Measurements from ENCODE around the gene PTPRE. TPM values are rescaled to one million over a fixed set of nuclear protein-coding genes. Genes with fewer than 3 reads are reported as not detected.

Gene PTPRE
- total RNA-seq, 1 donor from 2014 or later: 5.4 TPM

- no peak for TF ChIP-seq CTCF (conservative IDR thresholded peaks at IDR 0.05; ENCODE audit: low read depth, low read length)
- no peak overlapping the region for H3K4me3 ChIP-seq (ENCODE audit: low read depth, low read length)
- DNase-seq (ENCODE audit: low read depth): no peak
Measured at GRCh38 chr10:128001849-128002248, 94.9 kb downstream of the PTPRE start.

- no peak for TF ChIP-seq CTCF (conservative IDR thresholded peaks at IDR 0.05; ENCODE audit: low read depth, low read length)
- H3K4me3 ChIP-seq (ENCODE audit: low read depth, low read length): no peak overlapping the region
- DNase-seq (ENCODE audit: low read depth): no peak
Measured at GRCh38 chr10:128003521-128003920, 96.6 kb downstream of the PTPRE start.

GRCh38 chr10:128005858-128006257 lies 99.0 kb downstream of the PTPRE start:
- no peak for TF ChIP-seq CTCF (conservative IDR thresholded peaks at IDR 0.05; ENCODE audit: low read depth, low read length)
- H3K4me3 ChIP-seq (ENCODE audit: low read depth, low read length): no peak overlapping the region
- DNase-seq (ENCODE audit: low read depth): no peak

- DNase-seq (ENCODE audit: low read depth): no peak
- no peak for TF ChIP-seq CTCF (conservative IDR thresholded peaks at IDR 0.05; ENCODE audit: low read depth, low read length)
- no peak overlapping the region for H3K4me3 ChIP-seq (ENCODE audit: low read depth, low read length)
Measured at GRCh38 chr10:128007056-128007455, 100.2 kb downstream of the PTPRE start.

- no peak for DNase-seq (ENCODE audit: low read depth)
- TF ChIP-seq CTCF (conservative IDR thresholded peaks at IDR 0.05; ENCODE audit: low read depth, low read length): no peak
- no peak overlapping the region for H3K4me3 ChIP-seq (ENCODE audit: low read depth, low read length)
Measured at GRCh38 chr10:128007971-128008370, 101.1 kb downstream of the PTPRE start.

- no peak for DNase-seq (ENCODE audit: low read depth)
- H3K4me3 ChIP-seq (ENCODE audit: low read depth, low read length): no peak overlapping the region
- TF ChIP-seq CTCF (conservative IDR thresholded peaks at IDR 0.05; ENCODE audit: low read depth, low read length): no peak
Measured at GRCh38 chr10:128008521-128009250, 101.8 kb downstream of the PTPRE start.
